Nephron progenitor cell (in vitro differentiated cells): Measurements from ENCODE around the gene NR2C2AP.

ENCODE experiments used
- DNase-seq: peaks from one replicate; pipeline ENCODE4 v3.0.0; 2021
- H3K27ac Mint-ChIP-seq: 2 replicates; pipeline ENCODE4 v1.8.0; 2021; ENCODE audit warnings: mild to moderate bottlenecking, moderate library complexity, mixed read lengths
- H3K27me3 Mint-ChIP-seq: 2 replicates; pipeline ENCODE4 v1.8.0; 2021; ENCODE audit warnings: mild to moderate bottlenecking, low read depth, mixed read lengths; ENCODE audit not compliant: poor library complexity
- H3K36me3 Mint-ChIP-seq: 2 replicates; pipeline ENCODE4 v1.8.0; 2021; ENCODE audit warnings: low read depth, mixed read lengths
- H3K4me1 Mint-ChIP-seq: 2 replicates; pipeline ENCODE4 v1.8.0; 2021; ENCODE audit warnings: mixed read lengths
- H3K4me3 Mint-ChIP-seq: 2 replicates; pipeline ENCODE4 v1.8.0; 2021; ENCODE audit warnings: mild to moderate bottlenecking, moderate library complexity, mixed read lengths
- H3K9me3 Mint-ChIP-seq: 2 replicates; pipeline ENCODE4 v1.8.0; 2021; ENCODE audit warnings: mild to moderate bottlenecking, moderate library complexity, mixed read lengths
- CTCF ChIP-seq: fragments of 200-600 bp; sonication (generic); IDR thresholded peaks from 2 replicates; pipeline ENCODE4 v1.5.0; 2021; ENCODE audit warnings: antibody characterized with exemption

Gene NR2C2AP

GRCh38 chr19:19212916-19213315 lies 9.7 kb upstream of the NR2C2AP start:
- TF ChIP-seq CTCF: no peak
- Mint-ChIP-seq H3K9me3 (peaks cover 7% of the 10 kb centered on the region), H3K36me3 (no peaks in the 10 kb centered on the region), H3K4me3 (no peak overlapping the region), H3K27me3 (peaks cover 94% of the 10 kb centered on the region), H3K4me1 (no peaks in the 10 kb centered on the region), H3K27ac (no peak overlapping the region)
- no peak for DNase-seq

- DNase-seq: peak; percentile 65
- Mint-ChIP-seq H3K9me3 (no peaks in the 10 kb centered on the region), H3K4me1 (no peaks in the 10 kb centered on the region), H3K27me3 (peaks cover 96% of the 10 kb centered on the region), H3K27ac (no peak within 1 kb of the TSS), H3K4me3 (no peak within 1 kb of the TSS), H3K36me3 (no peaks in the 10 kb centered on the region)
- no peak for TF ChIP-seq CTCF
Observed at GRCh38 chr19:19211499-19212420, 8.5 kb upstream of the NR2C2AP start, which contains the start of gene NCAN. Gene NCAN (plus strand): TSS chr19:19211958. CDS start chr19:19216954, 4,996 bp downstream.

GRCh38 chr19:19209372-19209771 lies 6.2 kb upstream of the NR2C2AP start:
- Mint-ChIP-seq H3K27ac (no peak overlapping the region), H3K27me3 (peaks cover 96% of the 10 kb centered on the region), H3K4me3 (no peak overlapping the region), H3K36me3 (no peaks in the 10 kb centered on the region), H3K9me3 (no peaks in the 10 kb centered on the region), H3K4me1 (no peaks in the 10 kb centered on the region)
- no peak for TF ChIP-seq CTCF
- no peak for DNase-seq

- no peak for TF ChIP-seq CTCF
- Mint-ChIP-seq H3K4me3 (no peak overlapping the region), H3K9me3 (peaks cover 3% of the 10 kb centered on the region), H3K27me3 (peaks cover 95% of the 10 kb centered on the region), H3K27ac (no peak overlapping the region), H3K4me1 (peaks cover 4% of the 10 kb centered on the region), H3K36me3 (no peaks in the 10 kb centered on the region)
- no peak for DNase-seq
Observed at GRCh38 chr19:19207637-19208572, 4.7 kb upstream of the NR2C2AP start.

- H3K36me3 Mint-ChIP-seq: peaks cover 4% of the 10 kb centered on the region
- H3K27ac Mint-ChIP-seq: no peak overlapping the region
- TF ChIP-seq CTCF: no peak
- H3K4me3 Mint-ChIP-seq: no peak overlapping the region
- peaks cover 14% of the 10 kb centered on the region for H3K4me1 Mint-ChIP-seq
- peaks cover 85% of the 10 kb centered on the region for H3K27me3 Mint-ChIP-seq
- no peak for DNase-seq
- H3K9me3 Mint-ChIP-seq: peaks cover 3% of the 10 kb centered on the region
Observed at GRCh38 chr19:19206938-19207337, 3.7 kb upstream of the NR2C2AP start.
